ENCODE measurements around the gene DAPK3. TPM values are rescaled to one million over a fixed set of nuclear protein-coding genes. Genes with fewer than 3 reads are reported as not detected.
"Not testable (repeated sequence)": the region's sequence is repeated elsewhere in the genome, so short reads cannot be mapped to it uniquely, and the experiment has no call there.

DAPK3 gene
- total RNA-seq, 1 experiment from 2014 or later: 62.7 TPM

DNA sequence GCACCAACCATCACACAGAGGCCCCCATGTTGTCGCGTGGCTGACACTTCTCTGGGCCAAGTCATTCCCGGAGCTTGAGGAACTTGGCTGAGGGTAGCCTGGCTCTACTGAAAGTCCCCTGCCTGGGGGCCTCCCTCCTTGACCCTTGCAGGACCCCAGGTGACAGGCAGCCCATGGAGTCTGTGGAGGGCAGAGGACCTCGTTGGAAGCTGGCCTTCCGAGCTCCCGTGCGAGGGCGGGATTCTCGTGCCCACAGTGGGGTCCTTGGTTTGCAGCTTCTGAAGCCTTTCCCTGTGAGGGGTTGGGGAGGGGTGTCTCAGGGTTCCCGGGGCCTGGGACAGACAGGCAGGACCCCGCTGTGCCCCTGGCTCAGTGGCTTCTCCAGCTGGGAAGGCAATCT, 21.6 kb downstream of the DAPK3 start:
- in situ Hi-C loops (cut with HindIII; ENCODE audit: low pct_unique_long_range_greater_than_20kb, low sequenced_read_pairs): no loop called here

DNA sequence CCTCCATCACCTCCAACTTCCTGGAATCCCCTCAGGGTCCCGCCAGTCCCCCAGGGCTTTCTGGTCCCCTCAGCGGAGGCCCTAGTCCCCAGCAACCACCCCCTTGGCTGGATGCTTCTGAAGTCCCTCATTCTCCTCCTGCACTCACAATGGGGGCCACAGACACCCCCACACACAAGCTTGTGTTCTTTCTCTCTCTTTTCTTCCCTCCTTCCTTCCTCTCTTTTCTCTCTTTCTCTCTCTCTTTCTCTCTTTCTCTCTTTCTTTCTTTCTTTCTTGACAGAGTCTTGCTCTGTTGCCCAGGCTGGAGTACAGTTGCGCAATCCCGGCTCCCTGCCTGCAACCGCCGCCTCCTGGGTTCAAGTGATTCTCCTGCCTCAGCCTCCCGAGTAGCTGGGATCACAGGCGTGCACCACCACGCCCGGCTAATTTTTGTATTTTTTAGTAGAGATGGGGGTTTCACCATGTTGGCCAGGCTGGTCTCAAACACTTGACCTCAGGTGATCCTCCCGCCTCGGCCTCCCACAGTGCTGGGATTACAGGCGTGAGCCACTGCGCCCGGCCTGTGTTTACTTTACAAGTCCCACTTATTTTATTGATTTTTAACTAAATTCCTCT, 23.5 kb downstream of the DAPK3 start:
- in situ Hi-C loops (cut with HindIII; ENCODE audit: low pct_unique_long_range_greater_than_20kb, low sequenced_read_pairs); DNase-seq (ENCODE audit: low read depth, low spot score): not testable (repeated sequence)

More for the DNA sequence above, 21.6 kb downstream of the DAPK3 start:
- DNase-seq (ENCODE audit: low read depth, low spot score): no peak

DNA sequence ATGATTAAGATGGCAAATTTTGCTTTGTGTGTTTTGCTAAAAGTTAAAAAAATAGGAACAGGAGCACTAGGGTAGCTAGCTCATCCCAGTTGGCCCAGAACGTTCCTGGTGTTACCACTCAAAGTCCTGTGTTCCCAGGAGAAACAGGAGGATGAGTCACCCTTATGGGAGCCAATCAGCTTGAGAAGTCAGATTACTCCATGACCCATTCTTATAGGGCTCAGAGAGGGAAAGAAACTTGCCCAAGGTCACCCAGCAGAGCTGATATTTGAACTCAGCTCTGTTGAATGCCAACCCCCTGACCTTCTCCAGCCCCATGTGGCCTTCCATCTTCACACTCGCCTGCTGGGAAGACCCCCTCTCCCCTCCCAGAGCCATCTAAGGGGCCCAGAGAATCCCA, 25.1 kb downstream of the DAPK3 start:
- in situ Hi-C loops (cut with HindIII; ENCODE audit: low pct_unique_long_range_greater_than_20kb, low sequenced_read_pairs): no loop called here
- no peak for DNase-seq (ENCODE audit: low read depth, low spot score)

DNA sequence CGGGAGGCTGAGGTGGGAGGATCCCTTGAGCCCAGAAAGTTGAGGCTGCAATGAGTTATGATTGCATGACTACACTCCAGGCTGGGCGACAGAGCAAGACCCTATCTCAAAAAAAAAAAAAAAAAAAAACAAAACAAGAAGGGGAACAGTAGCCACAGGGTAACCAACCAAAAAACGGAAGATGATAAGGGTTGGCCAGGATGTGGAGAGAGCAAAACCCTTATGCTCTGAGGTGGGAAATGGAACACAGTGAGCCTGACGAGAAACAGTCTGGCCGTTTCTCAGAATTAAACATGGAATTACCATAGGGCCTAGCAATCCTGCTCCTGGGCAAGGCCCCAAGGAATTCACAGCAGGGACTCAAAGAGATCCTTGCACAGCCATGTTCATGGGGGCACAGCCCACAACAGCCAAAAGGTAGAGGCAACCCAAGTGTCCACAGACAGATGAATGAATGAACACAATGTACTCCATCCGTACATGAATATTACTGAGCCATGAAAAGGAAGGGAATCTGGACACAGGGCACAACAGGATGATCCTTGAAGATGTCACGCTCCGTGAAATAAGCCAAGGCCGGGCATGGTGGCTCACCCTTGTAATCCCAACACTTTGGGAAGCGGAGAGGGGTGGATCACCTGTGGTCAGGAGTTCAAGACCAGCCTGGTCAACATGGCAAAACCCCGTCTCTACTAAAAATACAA, 26.7 kb downstream of the DAPK3 start:
- DNase-seq (ENCODE audit: low read depth, low spot score): no peak
- in situ Hi-C loops (cut with HindIII; ENCODE audit: low pct_unique_long_range_greater_than_20kb, low sequenced_read_pairs): no loop called here

DNA sequence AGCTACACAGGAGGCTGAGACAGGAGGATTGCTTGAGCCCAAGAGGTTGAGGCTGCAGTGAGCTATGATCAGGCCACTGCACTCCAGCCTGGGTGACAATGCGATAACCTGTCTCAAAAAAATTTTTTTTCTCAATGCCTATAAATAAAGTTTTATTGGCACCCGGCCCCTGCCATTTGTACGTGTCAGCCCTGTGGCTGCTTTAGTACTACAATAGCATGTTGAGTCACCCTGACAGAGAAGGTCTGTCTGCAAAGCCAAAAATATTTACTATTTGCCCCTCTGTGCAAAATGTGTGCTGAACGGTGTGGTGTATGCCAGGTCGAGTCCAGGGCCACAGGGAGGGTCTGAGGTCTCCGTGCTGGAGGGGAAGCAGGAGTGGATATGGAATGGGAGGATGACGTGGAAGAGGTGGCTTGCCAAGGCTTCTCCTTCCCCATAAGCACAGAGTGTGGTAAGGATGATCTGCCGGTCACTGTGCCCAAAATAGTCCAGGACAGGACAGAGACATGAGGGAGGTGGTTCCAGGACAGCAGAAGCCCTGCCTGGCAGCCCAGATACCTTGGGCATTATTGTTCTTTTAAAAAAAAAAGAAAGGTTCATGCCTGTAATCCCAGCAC, 28.0 kb downstream of the DAPK3 start:
- in situ Hi-C loops (cut with HindIII; ENCODE audit: low pct_unique_long_range_greater_than_20kb, low sequenced_read_pairs): no loop called here
- no peak for DNase-seq (ENCODE audit: low read depth, low spot score)

DNA sequence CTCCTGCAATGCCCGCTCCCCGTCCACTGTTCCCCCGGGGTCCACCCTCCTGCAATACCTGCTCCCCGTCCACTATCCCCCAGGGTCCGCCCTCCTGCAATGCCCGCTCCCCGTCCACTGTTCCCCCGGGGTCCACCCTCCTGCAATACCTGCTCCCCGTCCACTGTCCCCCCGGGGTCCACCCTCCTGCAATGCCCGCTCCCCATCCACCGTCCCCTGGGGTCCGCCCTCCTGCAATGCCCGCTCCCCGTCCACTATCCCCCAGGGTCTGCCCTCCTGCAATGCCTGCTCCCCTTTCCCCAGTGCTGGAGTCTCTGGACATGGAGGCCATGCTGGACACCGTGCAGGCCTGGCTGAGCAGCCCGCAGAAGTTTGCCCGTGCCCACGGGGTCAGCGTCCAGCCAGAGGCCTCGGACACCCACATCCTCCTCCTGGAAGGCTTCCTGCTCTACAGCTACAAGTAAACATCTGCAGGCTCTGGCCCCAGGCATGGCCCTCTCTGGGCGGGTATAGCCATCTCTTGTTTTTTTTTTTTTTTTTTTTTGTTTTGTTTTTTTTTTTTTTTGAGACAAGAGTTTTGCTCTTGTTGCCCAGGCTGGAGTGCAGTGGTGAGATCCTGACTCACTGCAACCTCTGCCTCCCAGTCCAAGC, 32.5 kb downstream of the DAPK3 start:
- in situ Hi-C loops (cut with HindIII; ENCODE audit: low pct_unique_long_range_greater_than_20kb, low sequenced_read_pairs); DNase-seq (ENCODE audit: low read depth, low spot score): not testable (repeated sequence)

DNA sequence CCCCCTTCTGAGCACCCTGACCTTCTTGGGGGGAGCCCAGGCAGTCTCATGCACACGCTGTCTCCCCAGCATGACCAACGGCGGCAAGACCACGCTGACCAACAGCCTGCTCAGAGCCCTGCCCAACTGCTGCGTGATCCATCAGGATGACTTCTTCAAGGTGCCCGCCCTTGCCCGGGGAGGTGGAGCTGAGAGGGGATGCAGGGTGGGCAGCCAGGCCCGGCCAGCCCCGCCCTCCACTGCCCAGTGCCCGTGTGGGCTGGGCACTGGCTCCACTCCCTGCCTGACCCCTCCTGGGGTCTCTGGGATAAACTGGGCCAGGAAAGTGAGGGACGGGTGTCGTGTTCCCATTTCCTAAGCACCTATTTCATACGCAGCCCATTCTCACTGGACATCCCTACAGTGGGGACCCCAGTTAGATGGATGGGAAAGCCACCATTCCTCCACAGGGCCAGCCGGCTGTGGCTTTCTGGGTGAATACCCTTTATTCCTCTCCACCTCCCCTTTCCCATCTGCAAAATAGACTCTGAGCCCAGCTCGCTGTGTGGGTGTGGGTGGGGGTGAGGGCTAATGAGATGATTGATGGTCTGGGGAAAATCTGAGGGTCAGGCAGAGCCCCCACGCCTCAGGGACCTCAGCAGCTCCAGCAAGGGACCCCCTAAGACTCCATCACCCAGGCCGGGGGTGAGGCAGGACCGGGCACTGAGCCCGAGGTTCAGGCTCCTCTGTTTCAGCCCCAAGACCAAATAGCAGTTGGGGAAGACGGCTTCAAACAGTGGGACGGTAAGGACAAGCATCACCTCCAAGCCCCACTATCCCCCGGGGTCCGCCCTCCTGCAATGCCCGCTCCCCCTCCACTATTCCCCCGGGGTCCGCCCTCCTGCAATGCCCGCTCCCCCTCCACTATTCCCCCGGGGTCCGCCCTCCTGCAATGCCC, 34.1 kb downstream of the DAPK3 start:
- in situ Hi-C loops (cut with HindIII; ENCODE audit: low pct_unique_long_range_greater_than_20kb, low sequenced_read_pairs): no loop called here
- DNase-seq (ENCODE audit: low read depth, low spot score): no peak

DNA sequence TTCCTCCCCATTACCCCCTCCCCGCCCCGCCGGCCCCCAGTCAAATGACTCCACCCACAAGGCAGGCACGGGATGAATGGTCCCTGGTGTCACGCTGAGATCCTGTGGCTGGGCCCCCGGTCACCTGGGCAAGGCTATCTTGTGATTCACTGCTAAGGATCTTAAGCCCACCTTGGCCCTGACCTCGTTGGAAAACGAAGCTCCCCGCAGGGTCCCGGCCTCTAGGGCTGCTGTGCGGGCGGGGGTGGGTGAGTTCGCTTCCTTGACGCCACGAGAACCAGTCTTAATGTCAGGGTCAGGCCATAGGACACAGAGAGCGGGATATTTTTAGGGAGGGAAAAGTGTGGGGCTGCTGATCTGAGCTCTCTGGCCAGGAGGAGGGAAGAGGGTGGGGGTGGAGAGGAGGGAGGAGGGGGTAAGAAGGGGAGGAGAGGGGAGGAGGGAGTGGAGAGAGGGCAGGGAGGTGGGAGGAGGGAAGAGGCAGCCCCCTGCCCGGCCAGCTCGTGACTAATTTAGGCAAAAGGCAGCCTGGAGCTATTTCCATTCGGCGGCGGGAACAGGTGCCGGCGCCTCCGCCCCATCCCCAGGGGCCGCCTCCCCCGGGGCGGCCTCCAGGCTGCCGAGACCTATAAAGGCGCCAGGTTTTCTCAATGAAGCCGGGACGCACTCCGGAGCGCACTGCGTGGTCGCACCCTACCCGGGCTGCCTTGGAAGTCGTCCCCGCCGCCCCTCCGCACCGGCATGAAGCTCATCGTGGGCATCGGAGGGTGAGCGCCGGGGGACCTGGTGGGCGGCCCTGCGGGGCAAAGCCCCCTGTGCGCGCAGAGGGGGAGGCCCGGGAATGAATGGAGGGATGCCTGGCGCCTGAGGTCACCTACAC, 37.7 kb downstream of the DAPK3 start, which contains the start of gene NMRK2:
Gene NMRK2 (plus strand): TSS at position 139 of the 880 bp plus-strand sequence. CDS start 603 bp downstream, at position 742.
- DNase-seq (ENCODE audit: low read depth, low spot score): peak; percentile 50
- in situ Hi-C loops (cut with HindIII; ENCODE audit: low pct_unique_long_range_greater_than_20kb, low sequenced_read_pairs): no loop called here

DNA sequence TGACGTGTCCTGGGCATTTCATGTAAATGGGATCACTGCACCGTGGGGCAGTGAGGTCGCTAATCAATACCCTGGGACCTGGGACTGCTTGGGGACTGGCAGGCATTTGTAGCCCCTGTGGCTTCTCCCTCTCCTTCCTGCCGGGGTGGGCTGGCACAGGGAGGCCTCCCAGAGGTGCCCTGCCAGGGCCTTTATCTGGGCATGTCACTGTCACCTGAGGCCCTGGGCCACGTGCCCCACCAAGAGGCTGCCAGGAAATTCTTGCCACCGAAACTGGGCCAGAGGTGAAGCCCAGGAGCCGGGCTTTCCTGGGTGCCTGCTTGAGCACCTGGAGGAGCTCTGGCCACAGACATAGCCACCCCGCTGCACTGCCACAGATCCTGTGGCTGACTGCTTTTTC, 39.9 kb downstream of the DAPK3 start:
- no peak for DNase-seq (ENCODE audit: low read depth, low spot score)
- in situ Hi-C loops (cut with HindIII; ENCODE audit: low pct_unique_long_range_greater_than_20kb, low sequenced_read_pairs): no loop called here

DNA sequence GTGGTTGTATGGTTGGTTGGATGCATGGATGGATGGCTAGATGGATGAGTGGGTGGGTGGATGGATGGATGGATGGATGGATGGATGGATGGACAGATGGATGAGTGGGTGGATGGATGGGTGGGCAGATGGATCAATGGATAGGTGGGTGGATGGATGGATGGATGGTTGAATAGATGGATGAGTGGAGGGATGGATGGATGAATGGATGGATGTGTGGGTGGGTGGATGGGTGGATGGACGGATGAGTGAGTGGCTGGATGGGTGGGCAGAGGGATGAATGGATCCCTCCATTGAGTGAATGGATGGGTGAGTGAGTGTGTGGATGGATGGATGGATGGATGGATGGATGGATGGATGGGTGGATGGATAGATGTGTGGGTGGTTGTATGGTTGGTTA, 47.0 kb downstream of the DAPK3 start:
- in situ Hi-C loops (cut with HindIII; ENCODE audit: low pct_unique_long_range_greater_than_20kb, low sequenced_read_pairs): no loop called here
- no peak for DNase-seq (ENCODE audit: low read depth, low spot score)

DNA sequence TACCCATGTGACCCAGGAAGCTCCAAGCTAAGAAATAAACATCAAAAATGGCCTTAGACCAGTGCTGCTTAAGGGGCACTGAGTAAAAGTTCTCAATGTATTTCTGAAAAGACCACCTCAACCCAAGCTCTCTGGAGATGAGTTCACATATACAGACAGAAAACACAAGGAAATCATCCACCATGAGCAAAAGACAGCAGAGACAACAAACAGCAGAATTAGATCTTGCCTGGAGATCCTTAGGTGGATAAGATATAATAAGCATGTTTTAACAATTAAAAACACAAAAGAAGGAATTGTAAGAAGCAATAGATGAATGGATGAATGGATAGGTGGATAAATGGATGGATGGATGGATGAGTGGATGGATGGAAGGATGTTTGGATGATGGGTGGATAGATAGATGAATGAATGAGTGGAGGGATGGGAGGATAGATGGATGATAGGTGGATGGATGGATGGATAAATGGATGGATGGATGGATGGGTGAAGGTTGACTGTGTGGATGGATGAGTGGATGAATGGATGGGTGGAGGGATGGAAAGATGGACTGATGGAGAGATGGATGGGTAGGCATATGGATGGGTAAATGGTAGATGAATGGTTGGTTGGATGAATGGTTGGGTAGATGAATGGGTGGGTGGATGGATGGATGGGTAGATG, 47.7 kb downstream of the DAPK3 start:
- DNase-seq (ENCODE audit: low read depth, low spot score): no peak
- in situ Hi-C loops (cut with HindIII; ENCODE audit: low pct_unique_long_range_greater_than_20kb, low sequenced_read_pairs): no loop called here

DNA sequence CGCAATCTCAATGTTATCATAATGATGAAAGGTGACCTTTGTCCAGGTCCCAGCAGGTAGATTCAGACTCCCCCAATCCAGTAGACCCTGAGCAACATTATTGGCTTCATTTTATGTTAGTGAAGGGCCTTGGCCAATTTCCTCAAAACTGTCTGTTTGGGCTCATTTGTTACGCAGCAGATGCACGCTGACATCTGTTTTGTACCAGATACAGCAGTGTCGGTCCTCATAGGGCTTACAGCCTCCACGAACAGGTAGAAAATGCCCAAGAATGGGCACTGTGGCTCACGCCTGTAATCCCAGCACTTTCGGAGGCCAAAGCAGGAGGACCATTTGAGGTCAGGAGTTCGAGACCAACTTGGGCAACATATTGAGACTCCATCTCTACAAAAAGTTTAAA, 51.1 kb downstream of the DAPK3 start:
- in situ Hi-C loops (cut with HindIII; ENCODE audit: low pct_unique_long_range_greater_than_20kb, low sequenced_read_pairs): no loop called here

DNA sequence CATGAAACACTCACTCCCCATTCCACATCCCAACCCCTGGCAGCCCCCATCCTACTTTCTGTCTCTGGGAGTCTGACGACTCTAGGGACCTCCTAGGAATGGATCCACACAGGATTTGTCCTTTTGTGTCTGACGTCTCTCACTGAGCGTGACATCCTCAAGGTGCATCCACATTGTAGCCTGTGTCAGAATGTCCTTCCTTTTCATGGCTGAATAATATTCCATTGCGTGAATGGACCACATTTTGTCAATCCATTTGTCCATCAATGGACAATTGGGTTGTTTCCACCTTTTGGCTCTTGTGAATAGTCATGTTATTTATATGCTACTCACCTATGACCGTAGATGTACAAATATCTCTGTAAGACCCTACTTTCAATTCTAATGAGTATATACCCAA, 54.9 kb downstream of the DAPK3 start:
- no peak for DNase-seq (ENCODE audit: low read depth, low spot score)
- in situ Hi-C loops (cut with HindIII; ENCODE audit: low pct_unique_long_range_greater_than_20kb, low sequenced_read_pairs): no loop called here

More for the DNA sequence above, 51.1 kb downstream of the DAPK3 start:
- DNase-seq (ENCODE audit: low read depth, low spot score): no peak

DNA sequence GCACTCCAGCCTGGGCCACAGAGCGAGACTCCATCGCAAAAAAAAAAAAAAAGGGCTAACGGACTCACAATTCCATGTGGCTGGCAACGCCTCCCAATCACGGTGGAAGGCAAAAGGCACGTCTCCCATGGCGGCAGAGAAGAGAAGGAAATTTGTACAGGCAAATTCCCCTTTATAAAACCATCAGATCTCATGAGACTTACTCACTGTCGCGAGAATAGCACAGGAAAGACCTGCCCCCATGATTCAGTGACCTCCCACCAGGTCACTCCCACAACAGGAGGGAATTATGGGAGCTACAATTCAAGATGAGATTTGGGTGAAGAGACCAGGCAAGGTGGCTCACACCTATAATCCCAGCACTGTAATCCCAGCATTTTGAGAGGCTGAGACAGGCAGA, 56.7 kb downstream of the DAPK3 start:
- in situ Hi-C loops (cut with HindIII; ENCODE audit: low pct_unique_long_range_greater_than_20kb, low sequenced_read_pairs): no loop called here
- DNase-seq (ENCODE audit: low read depth, low spot score): peak; percentile 10

DNA sequence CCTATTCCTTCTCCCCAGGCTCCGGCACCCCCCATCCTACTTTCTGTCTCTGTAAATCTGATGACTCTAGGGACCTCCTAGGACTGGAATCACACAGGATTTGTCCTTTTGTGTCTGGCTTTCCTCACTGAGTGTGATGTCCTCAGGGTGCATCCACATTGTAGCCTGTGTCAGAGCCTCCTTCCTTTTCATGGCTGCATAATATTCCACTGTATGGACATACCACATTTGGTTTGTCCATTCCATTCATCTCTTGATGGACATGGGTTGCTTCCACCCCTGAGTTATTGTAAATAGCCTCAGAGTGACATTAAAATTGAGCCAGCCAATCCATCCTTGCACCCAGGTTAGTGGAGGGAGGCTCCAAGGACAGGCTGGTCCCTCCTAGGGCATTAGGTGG, 60.8 kb downstream of the DAPK3 start:
- no peak for DNase-seq (ENCODE audit: low read depth, low spot score)
- in situ Hi-C loops (cut with HindIII; ENCODE audit: low pct_unique_long_range_greater_than_20kb, low sequenced_read_pairs): no loop called here

Data from SK-MEL-5 (cell line).